ENCODE results near the gene FNDC3B. TPM values are rescaled to one million over a fixed set of nuclear protein-coding genes. Genes with fewer than 3 reads are reported as not detected.

The FNDC3B gene
- total and polyA plus RNA-seq, 2 donors (not counting 3 experiments of a cell fraction or from before 2014, with no cell fraction given): 91.6 to 295 TPM

- Histone ChIP-seq H3K9me1 (replicated peaks; ENCODE audit: control insufficient read depth, extremely low read depth, insufficient read depth, low read length) (no peaks in the 10 kb centered on the region), H4K20me1 (replicated peaks; ENCODE audit: control insufficient read depth, extremely low read depth, insufficient read depth, low read length) (peaks cover 31% of the 10 kb centered on the region), H3K79me2 (ENCODE audit: control insufficient read depth, insufficient read depth, low read length) (peaks cover 83% of the 10 kb centered on the region), H3K4me3 (replicated peaks in 1 of 3; ENCODE audit: insufficient read depth in 1 of 3, low read depth in 1 of 3, low read length in 3 of 3) (no peak overlapping the region), H3K9me3 (replicated peaks; ENCODE audit: control insufficient read depth, insufficient read depth, low read length) (no peaks in the 10 kb centered on the region), H3K27me3 (ENCODE audit: control insufficient read depth in 2 of 2, insufficient read depth in 2 of 2, low read length in 2 of 2) (no peaks in the 10 kb centered on the region), H2AFZ (ENCODE audit: low read depth, low read length) (no peak overlapping the region), H3K4me2 (ENCODE audit: insufficient read depth, low read length) (no peak overlapping the region), H3K4me1 (ENCODE audit: control insufficient read depth, extremely low read depth, insufficient read depth, low read length) (no peaks in the 10 kb centered on the region), H3K9ac (replicated peaks; ENCODE audit: extremely low read depth, insufficient read depth, low read length) (no peak overlapping the region), H3K36me3 (ENCODE audit: control insufficient read depth in 2 of 2, extremely low read depth in 1 of 2, insufficient read depth in 2 of 2, low read length in 2 of 2) (peaks cover 21 to 27% of the 10 kb centered on the region in 2 experiments), H3K27ac (ENCODE audit: insufficient read depth, low read depth, low read length) (no peak overlapping the region)
- DNase-seq (ENCODE audit: low read depth, low spot score) (no peak), FAIRE-seq (no peak)
- intact Hi-C loops (cut with micrococcal nuclease) (no loop called here), dilution Hi-C loops (cut with MboI; ENCODE audit: extremely low pct_ligation_motif_present, low sequenced_read_pairs) (no loop called here)
- no peak for TF ChIP-seq JUN (IDR thresholded peaks at IDR 0.05; ENCODE audit: borderline replicate concordance, insufficient read depth, insufficient read length, low read depth)
- no peak for TF ChIP-seq POLR2AphosphoS5 (IDR thresholded peaks at IDR 0.05; ENCODE audit: insufficient read depth, low read depth, low read length)
- TF ChIP-seq MYC (IDR thresholded peaks at IDR 0.05; ENCODE audit: low read depth, low read length): no peak
- no peak for TF ChIP-seq MAX (IDR thresholded peaks at IDR 0.05; ENCODE audit: insufficient read depth, insufficient read length)
- TF ChIP-seq POLR2A (IDR thresholded peaks at IDR 0.05; ENCODE audit: low read depth, low read length): no peak
- no peak for TF ChIP-seq CTCF (IDR thresholded peaks at IDR 0.05; ENCODE audit: extremely low read depth in 1 of 2, insufficient read depth in 1 of 2, low read depth in 1 of 2, low read length in 2 of 2)
- TF ChIP-seq FOS (IDR thresholded peaks at IDR 0.05; ENCODE audit: borderline replicate concordance, insufficient read depth, low read length): no peak
- CTCF ChIA-PET: interaction anchor here (0.9 kb wide), 1 partner anchor 22 kb away, joined by 5 read pairs; no protein-coding TSS in a partner anchor
- BruUV-seq (replicated peaks): no TSS peak
- POLR2A ChIA-PET: no interaction called here
Observed at GRCh38 chr3:172110127-172110779, 70.9 kb downstream of the FNDC3B start.
